ENCODE results near the gene GMDS. TPM values are rescaled to one million over a fixed set of nuclear protein-coding genes. Genes with fewer than 3 reads are reported as not detected.

Gene GMDS
- total RNA-seq, 1 experiment from 2014 or later, result 10.0 TPM

- DNase-seq (ENCODE audit: low read depth), result no peak
Observed at GRCh38 chr6:1949538-1949937, 295.9 kb downstream of the GMDS start.

- DNase-seq (ENCODE audit: low read depth), result no peak
Observed at GRCh38 chr6:1947922-1948321, 297.5 kb downstream of the GMDS start.

- no peak for DNase-seq (ENCODE audit: low read depth)
Observed at GRCh38 chr6:1946583-1946982, 298.8 kb downstream of the GMDS start.

GRCh38 chr6:1945235-1945832 lies 300.1 kb downstream of the GMDS start:
- DNase-seq (ENCODE audit: low read depth), result no peak

- no peak for DNase-seq (ENCODE audit: low read depth)
Observed at GRCh38 chr6:1942834-1943233, 302.6 kb downstream of the GMDS start.

GRCh38 chr6:1941534-1941933 lies 303.9 kb downstream of the GMDS start:
- DNase-seq (ENCODE audit: low read depth), result no peak

GRCh38 chr6:1940381-1940780 lies 305.0 kb downstream of the GMDS start:
- DNase-seq (ENCODE audit: low read depth), result no peak

GRCh38 chr6:1933292-1933691 lies 312.1 kb downstream of the GMDS start:
- DNase-seq (ENCODE audit: low read depth), result no peak

GRCh38 chr6:1931817-1932216 lies 313.6 kb downstream of the GMDS start:
- no peak for DNase-seq (ENCODE audit: low read depth)

- DNase-seq (ENCODE audit: low read depth), result no peak
Observed at GRCh38 chr6:1930356-1930755, 315.0 kb downstream of the GMDS start.

GRCh38 chr6:1929931-1930330 lies 315.5 kb downstream of the GMDS start:
- DNase-seq (ENCODE audit: low read depth), result no peak

- DNase-seq (ENCODE audit: low read depth), result no peak
Observed at GRCh38 chr6:1925743-1926430, 319.5 kb downstream of the GMDS start.

- DNase-seq (ENCODE audit: low read depth), result no peak
Observed at GRCh38 chr6:1923449-1923848, 322.0 kb downstream of the GMDS start.

- peak; percentile 98 for DNase-seq (ENCODE audit: low read depth)
Observed at GRCh38 chr6:1917626-1918371, 327.6 kb downstream of the GMDS start.

- DNase-seq (ENCODE audit: low read depth), result peak; percentile 62
Observed at GRCh38 chr6:1916334-1917070, 328.9 kb downstream of the GMDS start.

- no peak for DNase-seq (ENCODE audit: low read depth)
Observed at GRCh38 chr6:1915226-1915625, 330.2 kb downstream of the GMDS start.

- no peak for DNase-seq (ENCODE audit: low read depth)
Observed at GRCh38 chr6:1913577-1913976, 331.8 kb downstream of the GMDS start.

- no peak for DNase-seq (ENCODE audit: low read depth)
Observed at GRCh38 chr6:1912731-1913130, 332.7 kb downstream of the GMDS start.

GRCh38 chr6:1911474-1911873 lies 333.9 kb downstream of the GMDS start:
- DNase-seq (ENCODE audit: low read depth), result no peak

- DNase-seq (ENCODE audit: low read depth), result peak; percentile 38
Observed at GRCh38 chr6:1910621-1911407, 334.6 kb downstream of the GMDS start.

GRCh38 chr6:1908784-1909183 lies 336.6 kb downstream of the GMDS start:
- peak; percentile 73 for DNase-seq (ENCODE audit: low read depth)

Measured in HT1080 (cell line).